NCI-H1436 treated with DMSO at 0.1 percent for 48 hours (cell line): ENCODE measurements around the gene GTF2H3.
A peak's percentile ranks its signal among the peaks of the same experiment; 100 is the strongest.

Experiments
- DNase-seq: peaks from one replicate; lab custom pipeline; 2025; lab: John Stamatoyannopoulos, UW

The GTF2H3 gene

GRCh38 chr12:123645878-123646277 is 12.2 kb downstream of the GTF2H3 start:
- no peak for DNase-seq

- no peak for DNase-seq
Observed at GRCh38 chr12:123648401-123648800, 14.8 kb downstream of the GTF2H3 start.

- DNase-seq, result no peak
Observed at GRCh38 chr12:123654129-123654701, 20.6 kb downstream of the GTF2H3 start.

- no peak for DNase-seq
Observed at GRCh38 chr12:123655420-123655819, 21.8 kb downstream of the GTF2H3 start.

GRCh38 chr12:123656392-123656791 is 22.8 kb downstream of the GTF2H3 start:
- no peak for DNase-seq

- no peak for DNase-seq
Observed at GRCh38 chr12:123657211-123657610, 23.6 kb downstream of the GTF2H3 start.

GRCh38 chr12:123659996-123660727 is 26.5 kb downstream of the GTF2H3 start:
- DNase-seq, result no peak

- DNase-seq, result no peak
Observed at GRCh38 chr12:123667771-123668170, 34.1 kb downstream of the GTF2H3 start.

- peak; percentile 33 for DNase-seq
Observed at GRCh38 chr12:123670882-123671728, 37.5 kb downstream of the GTF2H3 start, which contains the start of gene TCTN2. TSS of gene TCTN2 (plus strand) at chr12:123671113. CDS start at chr12:123671241, 128 bp downstream.

- DNase-seq, result no peak
Observed at GRCh38 chr12:123671876-123672275, 38.2 kb downstream of the GTF2H3 start.

- no peak for DNase-seq
Observed at GRCh38 chr12:123675436-123675835, 41.8 kb downstream of the GTF2H3 start.

- no peak for DNase-seq
Observed at GRCh38 chr12:123676616-123677320, 43.1 kb downstream of the GTF2H3 start.

GRCh38 chr12:123678981-123679380 is 45.4 kb downstream of the GTF2H3 start:
- no peak for DNase-seq

- no peak for DNase-seq
Observed at GRCh38 chr12:123681605-123682004, 48.0 kb downstream of the GTF2H3 start.

GRCh38 chr12:123683964-123684363 is 50.3 kb downstream of the GTF2H3 start:
- no peak for DNase-seq

- DNase-seq, result no peak
Observed at GRCh38 chr12:123686636-123687190, 53.1 kb downstream of the GTF2H3 start.

GRCh38 chr12:123690191-123690840 is 56.7 kb downstream of the GTF2H3 start:
- no peak for DNase-seq

- DNase-seq, result no peak
Observed at GRCh38 chr12:123696207-123696606, 62.6 kb downstream of the GTF2H3 start.

- DNase-seq, result peak; percentile 88
Observed at GRCh38 chr12:123696646-123697045, 63.0 kb downstream of the GTF2H3 start.

- no peak for DNase-seq
Observed at GRCh38 chr12:123705935-123706334, 72.3 kb downstream of the GTF2H3 start.

GRCh38 chr12:123707466-123707865 is 73.8 kb downstream of the GTF2H3 start:
- DNase-seq, result no peak
